OCI-LY3 (cell line): Measurements from ENCODE around the gene PRPF40B.

Experiments
- CTCF ChIP-seq: fragments of 200-600, 300-600 bp; sonication (generic); IDR thresholded peaks from 2 replicates; pipeline ENCODE4 v1.5.1; 2014; ENCODE audit warnings: antibody characterized with exemption, low read length, low read depth
- EZH2phosphoT487 ChIP-seq: fragments of 200-600 bp; shearing (Covaris generic); IDR thresholded peaks from 2 replicates; pipeline ENCODE4 v1.6.1; 2018; ENCODE audit warnings: antibody characterized with exemption, mixed run types, low read depth

- no peak for TF ChIP-seq CTCF
- TF ChIP-seq EZH2phosphoT487, result no peak
Observed at GRCh38 chr12:49609059-49609874, 14.1 kb upstream of the PRPF40B start.
